Panc1 (cell line): ENCODE data around the gene PRR35.

Experiments used
- POLR2AphosphoS5 ChIP-seq: IDR thresholded peaks from 2 replicates; pipeline ENCODE4 v1.6.1; 2012; ENCODE audit warnings: mild to moderate bottlenecking, low read depth, low read length, moderate library complexity
- SIN3A ChIP-seq: IDR thresholded peaks from 2 replicates; pipeline ENCODE4 v1.6.1; 2012; ENCODE audit warnings: low read depth, mild to moderate bottlenecking, low read length, moderate library complexity, borderline replicate concordance; ENCODE audit not compliant: insufficient read depth
- TCF7L2 ChIP-seq: IDR thresholded peaks from 2 replicates; pipeline ENCODE4 v1.6.1; 2011; ENCODE audit warnings: mild to moderate bottlenecking, low read depth, low read length, inconsistent platforms
- TF ChIP-seq, protein P1 (sequence below): fragments of 450-650 bp; IDR thresholded peaks from 2 replicates; pipeline ENCODE4 v1.5.1; 2017; ENCODE audit warnings: mild to moderate bottlenecking
- TF ChIP-seq, protein P2 (sequence below), 2 experiments: IDR thresholded peaks; 2 replicates each; pipeline ENCODE4 v1.6.1; 2011 to 2012; ENCODE audit warnings: low read depth in 2 of 2, control low read depth in 1 of 2, low read length in 1 of 2, mild to moderate bottlenecking in 1 of 2, moderate library complexity in 1 of 2; ENCODE audit not compliant: insufficient read depth in 1 of 2

DNA sequence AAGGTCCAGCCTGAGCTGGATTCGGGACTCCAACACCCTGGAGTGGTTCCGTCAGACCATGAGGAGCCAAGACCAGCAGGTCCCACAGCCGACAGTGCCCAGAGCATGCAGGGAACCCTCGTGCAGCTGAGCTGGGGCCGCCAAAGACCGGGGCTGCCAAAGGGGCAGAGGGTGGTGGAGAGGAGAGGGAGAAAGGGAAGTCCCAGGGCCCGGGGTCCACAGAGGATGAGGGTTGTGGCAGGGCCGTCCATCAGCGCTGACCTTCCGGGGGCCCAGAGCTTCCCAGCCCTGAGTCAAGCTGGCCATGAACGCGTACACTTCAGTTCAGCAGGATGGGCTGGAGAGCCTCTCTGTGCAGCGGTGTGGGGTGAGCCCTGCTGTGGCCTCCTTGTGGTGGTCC lies 39.3 kb upstream of the PRR35 start:
- TF ChIP-seq, protein P1, sequence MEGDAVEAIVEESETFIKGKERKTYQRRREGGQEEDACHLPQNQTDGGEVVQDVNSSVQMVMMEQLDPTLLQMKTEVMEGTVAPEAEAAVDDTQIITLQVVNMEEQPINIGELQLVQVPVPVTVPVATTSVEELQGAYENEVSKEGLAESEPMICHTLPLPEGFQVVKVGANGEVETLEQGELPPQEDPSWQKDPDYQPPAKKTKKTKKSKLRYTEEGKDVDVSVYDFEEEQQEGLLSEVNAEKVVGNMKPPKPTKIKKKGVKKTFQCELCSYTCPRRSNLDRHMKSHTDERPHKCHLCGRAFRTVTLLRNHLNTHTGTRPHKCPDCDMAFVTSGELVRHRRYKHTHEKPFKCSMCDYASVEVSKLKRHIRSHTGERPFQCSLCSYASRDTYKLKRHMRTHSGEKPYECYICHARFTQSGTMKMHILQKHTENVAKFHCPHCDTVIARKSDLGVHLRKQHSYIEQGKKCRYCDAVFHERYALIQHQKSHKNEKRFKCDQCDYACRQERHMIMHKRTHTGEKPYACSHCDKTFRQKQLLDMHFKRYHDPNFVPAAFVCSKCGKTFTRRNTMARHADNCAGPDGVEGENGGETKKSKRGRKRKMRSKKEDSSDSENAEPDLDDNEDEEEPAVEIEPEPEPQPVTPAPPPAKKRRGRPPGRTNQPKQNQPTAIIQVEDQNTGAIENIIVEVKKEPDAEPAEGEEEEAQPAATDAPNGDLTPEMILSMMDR, result no peak
- no peak for TF ChIP-seq SIN3A
- no peak; the same call in 1 of the 2 replicates for TF ChIP-seq POLR2AphosphoS5
- TF ChIP-seq, protein P2, sequence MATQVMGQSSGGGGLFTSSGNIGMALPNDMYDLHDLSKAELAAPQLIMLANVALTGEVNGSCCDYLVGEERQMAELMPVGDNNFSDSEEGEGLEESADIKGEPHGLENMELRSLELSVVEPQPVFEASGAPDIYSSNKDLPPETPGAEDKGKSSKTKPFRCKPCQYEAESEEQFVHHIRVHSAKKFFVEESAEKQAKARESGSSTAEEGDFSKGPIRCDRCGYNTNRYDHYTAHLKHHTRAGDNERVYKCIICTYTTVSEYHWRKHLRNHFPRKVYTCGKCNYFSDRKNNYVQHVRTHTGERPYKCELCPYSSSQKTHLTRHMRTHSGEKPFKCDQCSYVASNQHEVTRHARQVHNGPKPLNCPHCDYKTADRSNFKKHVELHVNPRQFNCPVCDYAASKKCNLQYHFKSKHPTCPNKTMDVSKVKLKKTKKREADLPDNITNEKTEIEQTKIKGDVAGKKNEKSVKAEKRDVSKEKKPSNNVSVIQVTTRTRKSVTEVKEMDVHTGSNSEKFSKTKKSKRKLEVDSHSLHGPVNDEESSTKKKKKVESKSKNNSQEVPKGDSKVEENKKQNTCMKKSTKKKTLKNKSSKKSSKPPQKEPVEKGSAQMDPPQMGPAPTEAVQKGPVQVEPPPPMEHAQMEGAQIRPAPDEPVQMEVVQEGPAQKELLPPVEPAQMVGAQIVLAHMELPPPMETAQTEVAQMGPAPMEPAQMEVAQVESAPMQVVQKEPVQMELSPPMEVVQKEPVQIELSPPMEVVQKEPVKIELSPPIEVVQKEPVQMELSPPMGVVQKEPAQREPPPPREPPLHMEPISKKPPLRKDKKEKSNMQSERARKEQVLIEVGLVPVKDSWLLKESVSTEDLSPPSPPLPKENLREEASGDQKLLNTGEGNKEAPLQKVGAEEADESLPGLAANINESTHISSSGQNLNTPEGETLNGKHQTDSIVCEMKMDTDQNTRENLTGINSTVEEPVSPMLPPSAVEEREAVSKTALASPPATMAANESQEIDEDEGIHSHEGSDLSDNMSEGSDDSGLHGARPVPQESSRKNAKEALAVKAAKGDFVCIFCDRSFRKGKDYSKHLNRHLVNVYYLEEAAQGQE (IDR thresholded peaks at IDR 0.05; ENCODE audit: insufficient read depth in 1 of 2, low read depth in 2 of 2, low read length in 1 of 2), result no peak
- no peak for TF ChIP-seq TCF7L2
